K562 (cell line): ENCODE data around the gene CCNY. TPM values are rescaled to one million over a fixed set of nuclear protein-coding genes. Genes with fewer than 3 reads are reported as not detected.

Experiments
- ATAC-seq: fragments of 200-7000 bp; cut with Tn5 transposase; 3 replicates; pipeline ENCODE4 v1.9.1; 2020; ENCODE audit warnings: moderate library complexity
- BruUV-seq: library from RNA; stranded (reverse); fragments of 400-500 nt; replicated peaks from 2 replicates; lab custom pipeline; 2021; lab: Mats Ljungman, UMichigan
- CTCF ChIA-PET: fragments of 300-600 bp; formaldehyde crosslinking; extraction: SDS; loops from one replicate; lab custom pipeline; 2021; ENCODE audit warnings: low intra/inter-chr PET ratio; lab: Yijun Ruan, JAX
- POLR2A ChIA-PET: fragments of 300-600, 350-650 bp; sonication (Branson Sonifier 250); formaldehyde crosslinking; extraction: SDS; loops from one replicate; lab custom pipeline; 2021; ENCODE audit warnings: antibody characterized with exemption, inconsistent platforms; lab: Yijun Ruan, JAX
- DNase-seq, 4 experiments: peaks; one replicate each; pipeline versions ENCODE4 v3.0.0 to v3.0.0-alpha.2; 2011 to 2018; ENCODE audit warnings: low spot score in 3 of 4, mixed read lengths in 3 of 4; ENCODE audit errors: extremely low read depth in 1 of 4
- FAIRE-seq: peaks from 2 replicates; lab custom pipeline; 2011; peaks lifted over from hg19 to GRCh38; lab: Jason Lieb, UNC
- H2AFZ ChIP-seq: 2 replicates; pipeline ENCODE4 v1.6.0; 2011; ENCODE audit warnings: low read depth, low read length, control low read depth, inconsistent platforms
- H3K27ac ChIP-seq: fragments of 200-600 bp; 3 replicates; pipeline ENCODE4 v1.8.0; 2011; ENCODE audit warnings: low read depth, mild to moderate bottlenecking, control low read depth, inconsistent platforms, low read length, moderate library complexity, mixed read lengths; ENCODE audit errors: extremely low read depth
- H3K27me3 ChIP-seq, 2 experiments: fragments of 300-600 bp in 1 of 2; 2 replicates in 1 of 2; 3 replicates in 1 of 2; pipeline versions ENCODE4 v1.6.0 to v1.8.0; 2011; ENCODE audit warnings: inconsistent platforms in 2 of 2, low read length in 2 of 2, mild to moderate bottlenecking in 1 of 2, mixed read lengths in 1 of 2, moderate library complexity in 1 of 2; ENCODE audit not compliant: control insufficient read depth in 2 of 2, insufficient read depth in 2 of 2
- H3K36me3 ChIP-seq: fragments of 300-600 bp; 3 replicates; pipeline ENCODE4 v1.8.0; 2011; ENCODE audit warnings: mild to moderate bottlenecking, low read length, inconsistent platforms; ENCODE audit not compliant: control insufficient read depth, insufficient read depth
- H3K4me1 ChIP-seq, 2 experiments: fragments of 200-600 bp in 1 of 2; replicated peaks in 1 of 2; 2 replicates in 1 of 2; 3 replicates in 1 of 2; pipeline versions ENCODE4 v1.5.1 to v1.8.0; 2011; ENCODE audit warnings: inconsistent platforms in 2 of 2, low read length in 2 of 2, mild to moderate bottlenecking in 1 of 2, mixed read lengths in 1 of 2, moderate library complexity in 1 of 2; ENCODE audit not compliant: control insufficient read depth in 2 of 2, insufficient read depth in 2 of 2
- H3K4me2 ChIP-seq: 2 replicates; pipeline ENCODE4 v1.6.1; 2011; ENCODE audit warnings: low read length, control low read depth, inconsistent platforms, mixed read lengths; ENCODE audit not compliant: insufficient read depth
- H3K4me3 ChIP-seq: fragments of 200-600 bp; sonication (generic), shearing (Covaris generic); 2 replicates; pipeline ENCODE4 v1.5.1; 2016; ENCODE audit warnings: control low read depth, inconsistent platforms
- H3K79me2 ChIP-seq: fragments of 200-600 bp; 3 replicates; pipeline ENCODE4 v1.8.0; 2011; ENCODE audit warnings: low read length, inconsistent platforms; ENCODE audit not compliant: control insufficient read depth, insufficient read depth
- H3K9ac ChIP-seq, 2 experiments: 2 replicates each; pipeline versions ENCODE4 v1.6.0 to v1.6.1; 2011; ENCODE audit warnings: low read depth in 2 of 2, low read length in 2 of 2, control low read depth in 1 of 2, inconsistent platforms in 1 of 2, mild to moderate bottlenecking in 1 of 2, mixed read lengths in 1 of 2; ENCODE audit not compliant: insufficient read depth in 1 of 2
- H3K9me1 ChIP-seq: one replicate; pipeline ENCODE4 v1.6.0; 2011; ENCODE audit warnings: inconsistent platforms, mild to moderate bottlenecking, low read length, moderate library complexity; ENCODE audit not compliant: control insufficient read depth, insufficient read depth
- H3K9me3 ChIP-seq: replicated peaks from 2 replicates; pipeline ENCODE4 v1.5.1; 2011; ENCODE audit warnings: low read depth, low read length, inconsistent platforms; ENCODE audit not compliant: control insufficient read depth, insufficient read depth
- H4K20me1 ChIP-seq: replicated peaks from 2 replicates; pipeline ENCODE4 v1.6.1; 2011; ENCODE audit warnings: low read length, inconsistent platforms, mixed read lengths; ENCODE audit not compliant: control insufficient read depth, insufficient read depth
- CBFA2T3 ChIP-seq: fragments of 450-650 bp; IDR thresholded peaks from 2 replicates; pipeline ENCODE4 v1.6.1; 2017
- CCAR2 ChIP-seq: fragments of 200-400 bp; formaldehyde crosslinking; IDR thresholded peaks from 2 replicates; pipeline ENCODE4 v1.6.1; 2017; ENCODE audit warnings: mild to moderate bottlenecking, low read depth, low read length
- CTCFL ChIP-seq: IDR thresholded peaks from 2 replicates; pipeline ENCODE4 v1.6.1; 2011; ENCODE audit warnings: borderline replicate concordance, low read depth, mild to moderate bottlenecking, moderate library complexity, low read length; ENCODE audit not compliant: insufficient read depth, poor library complexity, severe bottlenecking
- HBP1 ChIP-seq: fragments of 450-650 bp; formaldehyde crosslinking; IDR thresholded peaks from 2 replicates; pipeline ENCODE4 v1.4.0; 2022; ENCODE audit warnings: missing genetic modification characterization
- KDM1A ChIP-seq, 2 experiments: fragments of 450-650 bp; IDR thresholded peaks; 2 replicates each; pipeline ENCODE4 v1.6.1; 2016; ENCODE audit warnings: mild to moderate bottlenecking in 2 of 2
- PRPF4 ChIP-seq: fragments of 200-400 bp; formaldehyde crosslinking; IDR thresholded peaks from one replicate; pipeline ENCODE4 v1.6.1; 2017; ENCODE audit warnings: low read length, low read depth, mild to moderate bottlenecking; ENCODE audit not compliant: insufficient read depth, poor library complexity, severe bottlenecking
- SRSF1 ChIP-seq: fragments of 200-400 bp; formaldehyde crosslinking; IDR thresholded peaks from 2 replicates; pipeline ENCODE4 v1.6.1; 2017; ENCODE audit warnings: mild to moderate bottlenecking, low read depth, low read length, moderate library complexity
- WGBS: fragments of 100-300 bp; shearing (Covaris generic); methylation state at CpG from one replicate; pipeline ENCODE4 v1.1.6; 2016; ENCODE audit warnings: low coverage, mixed read lengths; ENCODE audit not compliant: insufficient coverage; ENCODE audit errors: missing lambda C conversion rate; 5-methylcytosine and 5-hydroxymethylcytosine counted together
- in situ Hi-C: fragments of 300-500 bp; cut with MboI; formaldehyde crosslinking; loops from 4 replicates; pipeline ENCODE4 v1.15.0; 2018; ENCODE audit warnings: inconsistent platforms, mixed read lengths
- intact Hi-C: fragments of 100-400 bp; cut with micrococcal nuclease; formaldehyde crosslinking; loops from 2 replicates; pipeline ENCODE4 v1.14.2; 2022
- polyA plus RNA-seq, 8 experiments: library from polyadenylated mRNA; depleted of rRNA in 4 of 8; stranded (reverse) in 5 of 8; unstranded in 3 of 8; fragments of >200 nt; fragmentation: Nextera tagmentation in 2 of 8; fragmentation: Illumina TruSeq in 1 of 8; extraction: Ambion mirVana in 2 of 8; extraction: Trizol in 1 of 8; gene quantifications; 2 replicates each; pipeline versions ENCODE4 v1.2.1 to v1.2.3, GENCODE V29; 2011 to 2014; ENCODE audit warnings: inconsistent platforms in 1 of 8, missing spikeins in 1 of 8
- total RNA-seq, 7 experiments: library from RNA; depleted of rRNA in 6 of 7; stranded (reverse); fragments of >200 nt in 6 of 7; fragmentation: Illumina TruSeq in 2 of 7; extraction: Trizol in 2 of 7; gene quantifications; 2 replicates each; pipeline versions ENCODE4 v1.2.1 to v1.2.3, GENCODE V29; 2011 to 2021; ENCODE audit warnings: low replicate concordance in 1 of 7

The CCNY gene
- total and polyA plus RNA-seq, 9 of the 15 experiments (the other 6 are each of a cell fraction or from before 2014, with no cell fraction given), result 8.4 to 109 (median 38.6) TPM

- no peak for TF ChIP-seq CTCFL
- no peak for TF ChIP-seq CCAR2
- no peak for TF ChIP-seq HBP1 (CRISPR knock-in tag)
- peak; percentile 69 for TF ChIP-seq CBFA2T3
- TF ChIP-seq PRPF4, result no peak
Measured at GRCh38 chr10:35306852-35307251, 29.5 kb upstream of the CCNY start (continued).

GRCh38 chr10:35307297-35307696, 29.0 kb upstream of the CCNY start:
- FAIRE-seq, result no peak
- BruUV-seq, result no TSS peak
- POLR2A ChIA-PET, result interaction anchor here (0.7 to 1.4 kb wide), 2 partner anchors 9 to 21 kb away, joined by 3 to 4 read pairs; no protein-coding TSS in a partner anchor

More at GRCh38 chr10:35307297-35307696, 29.0 kb upstream of the CCNY start:
- CTCF ChIA-PET, result no interaction called here
- intact Hi-C loops, result no loop called here
- H3K27me3 ChIP-seq, result peaks cover 10 to 19% of the 10 kb centered on the region in 2 experiments
- DNase-seq (no peak), ATAC-seq (no peak)
- in situ Hi-C loops, result no loop called here
- no peak overlapping the region for H3K9ac ChIP-seq
- 8% methylated on average over 10 of the region's 10 CpGs for WGBS
- no peaks in the 10 kb centered on the region for H3K9me3 ChIP-seq
- no peaks in the 10 kb centered on the region for H4K20me1 ChIP-seq
- H3K4me2 ChIP-seq, result no peak overlapping the region
- H3K9me1 ChIP-seq, result no peaks in the 10 kb centered on the region
- no peak overlapping the region for H3K4me3 ChIP-seq
- H3K36me3 ChIP-seq, result no peaks in the 10 kb centered on the region
- no peaks in the 10 kb centered on the region for H3K79me2 ChIP-seq
- H2AFZ ChIP-seq, result no peak overlapping the region
- peaks cover 0 to 4% of the 10 kb centered on the region in 2 experiments; a peak in 2 of 5 replicates for H3K4me1 ChIP-seq
- TF ChIP-seq SRSF1 (no peak), KDM1A (IDR thresholded peaks at IDR 0.05) (0 out of 4 replicates have a peak, but pooled peaks of 1 of the 2 experiments have one; percentile 21)
- H3K27ac ChIP-seq, result no peak overlapping the region
